ENCODE measurements around the gene LRRK2.

Gene LRRK2

DNA sequence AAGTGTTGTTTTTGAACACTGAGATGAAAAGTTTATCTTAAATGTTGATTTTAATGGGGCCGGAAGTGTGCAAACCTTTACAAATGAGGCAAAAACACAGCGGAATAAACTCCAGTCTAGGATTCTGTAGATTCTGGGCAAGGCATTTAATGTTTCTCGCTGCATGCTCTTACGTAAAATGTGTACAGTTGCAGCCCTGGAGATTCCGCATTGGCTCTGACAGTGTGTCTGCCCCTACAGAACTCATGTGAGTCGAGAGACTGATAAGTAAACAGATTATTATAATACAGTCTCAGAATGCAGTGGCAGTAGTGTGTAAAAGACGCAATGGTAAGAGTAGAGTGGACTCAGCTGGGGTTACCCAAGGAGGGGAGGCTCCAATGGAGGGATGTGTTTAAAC, 33.6 kb downstream of the LRRK2 start:
- no peak for TF ChIP-seq CTCF (conservative IDR thresholded peaks at IDR 0.05; ENCODE audit: low read length)
- TF ChIP-seq EZH2phosphoT487 (IDR thresholded peaks at IDR 0.05; ENCODE audit: borderline replicate concordance), result no peak
- no peaks in the 10 kb centered on the region for H4K20me1 ChIP-seq (ENCODE audit: insufficient read depth, low read length, poor library complexity, severe bottlenecking)
- no peak overlapping the region for H3K4me2 ChIP-seq (ENCODE audit: low read depth, low read length, poor library complexity, severe bottlenecking)
- H2AFZ ChIP-seq (ENCODE audit: low read length), result no peak overlapping the region
- H3K9me2 ChIP-seq (replicated peaks; ENCODE audit: low read depth, low read length), result no peaks in the 10 kb centered on the region
- no peaks in the 10 kb centered on the region for H3K36me3 ChIP-seq (ENCODE audit: insufficient read depth, low read length)
- no peaks in the 10 kb centered on the region for H3K9me3 ChIP-seq (ENCODE audit: insufficient read depth, low read depth, low read length)
- H3F3A ChIP-seq (ENCODE audit: low read depth), result no peaks in the 10 kb centered on the region
- H3K4me1 ChIP-seq (ENCODE audit: insufficient read depth, low read length, poor library complexity, severe bottlenecking), result no peaks in the 10 kb centered on the region
- H3K27me3 ChIP-seq (ENCODE audit: insufficient read depth, low read length, poor library complexity, severe bottlenecking), result no peaks in the 10 kb centered on the region
- H3K9ac ChIP-seq (ENCODE audit: low read depth, low read length, poor library complexity, severe bottlenecking), result no peak overlapping the region
- no peaks in the 10 kb centered on the region for H3K79me2 ChIP-seq (ENCODE audit: insufficient read depth, low read length)
- H3K4me3 ChIP-seq (ENCODE audit: low read length, poor library complexity, severe bottlenecking), result no peak overlapping the region

DNA sequence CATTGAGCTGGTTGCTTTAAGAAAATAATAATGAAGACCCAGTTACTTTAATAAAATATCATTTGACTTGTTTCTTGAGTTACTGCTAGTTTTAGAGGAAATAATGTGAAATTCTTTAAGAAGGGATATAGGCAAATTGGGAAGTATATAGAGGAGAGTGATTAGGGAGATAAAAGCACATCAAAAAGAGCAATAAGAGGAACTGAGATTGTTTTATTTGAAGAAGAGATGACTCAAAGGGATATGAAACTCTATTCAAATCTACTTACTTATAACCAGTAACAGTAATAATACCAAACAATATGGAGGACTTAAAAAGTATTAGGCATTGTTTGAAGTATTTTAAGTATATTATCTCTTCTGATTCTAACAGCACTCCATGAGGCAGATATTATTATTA, 37.1 kb downstream of the LRRK2 start:
- H3K9ac ChIP-seq (ENCODE audit: low read depth, low read length, poor library complexity, severe bottlenecking), result no peak overlapping the region
- no peaks in the 10 kb centered on the region for H3K36me3 ChIP-seq (ENCODE audit: insufficient read depth, low read length)
- H3K4me3 ChIP-seq (ENCODE audit: low read length, poor library complexity, severe bottlenecking), result no peak overlapping the region
- H3K4me2 ChIP-seq (ENCODE audit: low read depth, low read length, poor library complexity, severe bottlenecking), result no peak overlapping the region
- H3K27me3 ChIP-seq (ENCODE audit: insufficient read depth, low read length, poor library complexity, severe bottlenecking), result no peaks in the 10 kb centered on the region
- no peaks in the 10 kb centered on the region for H3F3A ChIP-seq (ENCODE audit: low read depth)
- H3K9me2 ChIP-seq (replicated peaks; ENCODE audit: low read depth, low read length), result no peaks in the 10 kb centered on the region
- no peaks in the 10 kb centered on the region for H3K4me1 ChIP-seq (ENCODE audit: insufficient read depth, low read length, poor library complexity, severe bottlenecking)
- no peaks in the 10 kb centered on the region for H3K79me2 ChIP-seq (ENCODE audit: insufficient read depth, low read length)
- H3K9me3 ChIP-seq (ENCODE audit: insufficient read depth, low read depth, low read length), result no peaks in the 10 kb centered on the region
- no peak for TF ChIP-seq CTCF (conservative IDR thresholded peaks at IDR 0.05; ENCODE audit: low read length)
- no peak for TF ChIP-seq EZH2phosphoT487 (IDR thresholded peaks at IDR 0.05; ENCODE audit: borderline replicate concordance)
- no peak overlapping the region for H2AFZ ChIP-seq (ENCODE audit: low read length)
- no peaks in the 10 kb centered on the region for H4K20me1 ChIP-seq (ENCODE audit: insufficient read depth, low read length, poor library complexity, severe bottlenecking)

- H3F3A ChIP-seq (ENCODE audit: low read depth), result no peaks in the 10 kb centered on the region
- no peak overlapping the region for H3K4me3 ChIP-seq (ENCODE audit: low read length, poor library complexity, severe bottlenecking)
- no peaks in the 10 kb centered on the region for H3K4me1 ChIP-seq (ENCODE audit: insufficient read depth, low read length, poor library complexity, severe bottlenecking)
- no peaks in the 10 kb centered on the region for H4K20me1 ChIP-seq (ENCODE audit: insufficient read depth, low read length, poor library complexity, severe bottlenecking)
- H3K9me3 ChIP-seq (ENCODE audit: insufficient read depth, low read depth, low read length), result no peaks in the 10 kb centered on the region
- H2AFZ ChIP-seq (ENCODE audit: low read length), result no peak overlapping the region
- H3K9me2 ChIP-seq (replicated peaks; ENCODE audit: low read depth, low read length), result no peaks in the 10 kb centered on the region
- TF ChIP-seq EZH2phosphoT487 (IDR thresholded peaks at IDR 0.05; ENCODE audit: borderline replicate concordance) (no peak), CTCF (conservative IDR thresholded peaks at IDR 0.05; ENCODE audit: low read length) (no peak)
- no peak overlapping the region for H3K4me2 ChIP-seq (ENCODE audit: low read depth, low read length, poor library complexity, severe bottlenecking)
- no peaks in the 10 kb centered on the region for H3K79me2 ChIP-seq (ENCODE audit: insufficient read depth, low read length)
- no peaks in the 10 kb centered on the region for H3K27me3 ChIP-seq (ENCODE audit: insufficient read depth, low read length, poor library complexity, severe bottlenecking)
- no peaks in the 10 kb centered on the region for H3K36me3 ChIP-seq (ENCODE audit: insufficient read depth, low read length)
- H3K9ac ChIP-seq (ENCODE audit: low read depth, low read length, poor library complexity, severe bottlenecking), result no peak overlapping the region
Observed at GRCh38 chr12:40262657-40263056, 37.9 kb downstream of the LRRK2 start.
